Esophagus muscularis mucosa (tissue), 4 donors: ENCODE results near the gene GRID2.

Experiments
- EP300 ChIP-seq: sonication (generic); formaldehyde crosslinking; IDR thresholded peaks from one replicate; pipeline ENCODE4 v1.6.1; 2017; ENCODE audit warnings: antibody characterized with exemption
- POLR2A ChIP-seq: fragments of 450-650 bp; IDR thresholded peaks from one replicate; pipeline ENCODE4 v1.6.1; 2017; ENCODE audit warnings: antibody characterized with exemption, moderate library complexity, mild to moderate bottlenecking, low read depth
- TF ChIP-seq, protein P1 (sequence below), 3 experiments: fragments of 200-600 bp in 2 of 3; fragments of 450-650 bp in 1 of 3; sonication (generic) in 2 of 3; IDR thresholded peaks; one replicate each; pipeline ENCODE4 v1.5.1; 2017 to 2019; ENCODE audit warnings: antibody characterized with exemption in 3 of 3, mild to moderate bottlenecking in 2 of 3, moderate library complexity in 1 of 3

- TF ChIP-seq, protein P1, sequence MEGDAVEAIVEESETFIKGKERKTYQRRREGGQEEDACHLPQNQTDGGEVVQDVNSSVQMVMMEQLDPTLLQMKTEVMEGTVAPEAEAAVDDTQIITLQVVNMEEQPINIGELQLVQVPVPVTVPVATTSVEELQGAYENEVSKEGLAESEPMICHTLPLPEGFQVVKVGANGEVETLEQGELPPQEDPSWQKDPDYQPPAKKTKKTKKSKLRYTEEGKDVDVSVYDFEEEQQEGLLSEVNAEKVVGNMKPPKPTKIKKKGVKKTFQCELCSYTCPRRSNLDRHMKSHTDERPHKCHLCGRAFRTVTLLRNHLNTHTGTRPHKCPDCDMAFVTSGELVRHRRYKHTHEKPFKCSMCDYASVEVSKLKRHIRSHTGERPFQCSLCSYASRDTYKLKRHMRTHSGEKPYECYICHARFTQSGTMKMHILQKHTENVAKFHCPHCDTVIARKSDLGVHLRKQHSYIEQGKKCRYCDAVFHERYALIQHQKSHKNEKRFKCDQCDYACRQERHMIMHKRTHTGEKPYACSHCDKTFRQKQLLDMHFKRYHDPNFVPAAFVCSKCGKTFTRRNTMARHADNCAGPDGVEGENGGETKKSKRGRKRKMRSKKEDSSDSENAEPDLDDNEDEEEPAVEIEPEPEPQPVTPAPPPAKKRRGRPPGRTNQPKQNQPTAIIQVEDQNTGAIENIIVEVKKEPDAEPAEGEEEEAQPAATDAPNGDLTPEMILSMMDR (IDR thresholded peaks at IDR 0.05), result no peak
- no peak for TF ChIP-seq POLR2A
- no peak for TF ChIP-seq EP300
Observed at GRCh38 chr4:93061826-93062225, 758.1 kb downstream of the GRID2 start.
